HCT116 (cell line): ENCODE results near the gene MINDY4. TPM values are rescaled to one million over a fixed set of nuclear protein-coding genes. Genes with fewer than 3 reads are reported as not detected.

Experiments
- ATAC-seq: fragments of 200-7000 bp; cut with Tn5 transposase; 2 replicates; pipeline ENCODE4 v1.9.1; 2020; ENCODE audit warnings: mild to moderate bottlenecking, moderate library complexity
- BruUV-seq: library from RNA; stranded (reverse); fragments of 400-500 nt; replicated peaks from 2 replicates; lab custom pipeline; 2021; lab: Mats Ljungman, UMichigan
- CTCF ChIA-PET: fragments of 300-600 bp; sonication (Branson Sonifier 250); formaldehyde crosslinking; loops from one replicate; lab custom pipeline; 2021; ENCODE audit warnings: antibody characterized with exemption; lab: Charles Lee
- POLR2A ChIA-PET: fragments of 300-600, 350-600 bp; sonication (Branson Sonifier 250); formaldehyde crosslinking; loops from one replicate; lab custom pipeline; 2021; ENCODE audit warnings: antibody characterized with exemption; lab: Charles Lee
- RAD21 ChIA-PET, 2 experiments: fragments of 300-600 bp; sonication (Branson Sonifier 250); formaldehyde crosslinking; loops; one replicate each; lab custom pipeline; 2023; ENCODE audit warnings: low total read pairs in 2 of 2; ENCODE audit not compliant: uncharacterized antibody in 2 of 2, unreplicated experiment in 2 of 2, low non-redundant PET in 1 of 2; lab: Charles Lee
- DNase-seq: peaks from one replicate; pipeline ENCODE4 v3.0.0-alpha.2; 2010; ENCODE audit warnings: low read depth, low spot score
- H2AFZ ChIP-seq: fragments of 200-600 bp; shearing (Covaris generic), sonication (generic); 2 replicates; pipeline ENCODE4 v1.6.1; 2017; ENCODE audit warnings: low read depth, mixed run types, mixed read lengths, antibody characterized with exemption, low read length; ENCODE audit not compliant: poor library complexity, severe bottlenecking
- H3K27ac ChIP-seq: 2 replicates; pipeline ENCODE4 v1.5.1; 2012; ENCODE audit warnings: low read depth, low read length
- H3K27me3 ChIP-seq: fragments of 200-600 bp; sonication (generic); 2 replicates; pipeline ENCODE4 v1.6.1; 2016; ENCODE audit warnings: mixed run types, low read length, mixed read lengths; ENCODE audit not compliant: insufficient read depth
- H3K36me3 ChIP-seq, 2 experiments: fragments of 200-500 bp in 1 of 2; fragments of 200-600 bp in 1 of 2; sonication (Bioruptor generic) in 1 of 2; sonication (generic) in 1 of 2; 2 replicates each; pipeline versions ENCODE4 v1.5.1 to v1.6.1; 2014 to 2016; ENCODE audit warnings: low read length in 2 of 2, inconsistent platforms in 1 of 2, mixed read lengths in 1 of 2, mixed run types in 1 of 2; ENCODE audit not compliant: insufficient read depth in 2 of 2, control insufficient read depth in 1 of 2
- H3K4me1 ChIP-seq, 2 experiments: fragments of 200-600 bp in 1 of 2; sonication (generic) in 1 of 2; 2 replicates each; pipeline versions ENCODE4 v1.5.1 to v1.6.1; 2012 to 2017; ENCODE audit warnings: low read length in 2 of 2, inconsistent platforms in 1 of 2, mild to moderate bottlenecking in 1 of 2, mixed read lengths in 1 of 2, mixed run types in 1 of 2, moderate library complexity in 1 of 2; ENCODE audit not compliant: insufficient read depth in 2 of 2, control insufficient read depth in 1 of 2
- H3K4me2 ChIP-seq: fragments of 200-600 bp; sonication (generic); 2 replicates; pipeline ENCODE4 v1.6.1; 2017; ENCODE audit warnings: mixed run types, low read length, mixed read lengths
- H3K4me3 ChIP-seq, 2 experiments: fragments of 200-600 bp in 1 of 2; sonication (generic) in 1 of 2; replicated peaks in 1 of 2; 2 replicates each; pipeline ENCODE4 v1.5.1; 2011 to 2016; ENCODE audit warnings: low read length in 2 of 2, control low read depth in 1 of 2, low read depth in 1 of 2, mild to moderate bottlenecking in 1 of 2, mixed read lengths in 1 of 2, mixed run types in 1 of 2
- H3K79me2 ChIP-seq: fragments of 200-600 bp; sonication (generic); 2 replicates; pipeline ENCODE4 v1.6.1; 2017; ENCODE audit warnings: mild to moderate bottlenecking, mixed run types, low read length, moderate library complexity, mixed read lengths; ENCODE audit not compliant: insufficient read depth
- H3K9ac ChIP-seq: fragments of 200-600 bp; sonication (generic); 2 replicates; pipeline ENCODE4 v1.6.1; 2016; ENCODE audit warnings: low read length, mixed read lengths
- H3K9me2 ChIP-seq: fragments of 200-600 bp; sonication (generic), shearing (Covaris generic); 2 replicates; pipeline ENCODE4 v1.6.1; 2017; ENCODE audit warnings: mixed run types, mild to moderate bottlenecking, moderate library complexity; ENCODE audit not compliant: insufficient read depth
- H3K9me3 ChIP-seq, 2 experiments: fragments of 200-500 bp in 1 of 2; fragments of 200-600 bp in 1 of 2; sonication (Bioruptor generic) in 1 of 2; sonication (generic) in 1 of 2; 2 replicates each; pipeline ENCODE4 v1.6.1; 2014 to 2017; ENCODE audit warnings: low read length in 2 of 2, mixed read lengths in 2 of 2, inconsistent platforms in 1 of 2, low read depth in 1 of 2, mild to moderate bottlenecking in 1 of 2, mixed run types in 1 of 2, moderate library complexity in 1 of 2; ENCODE audit not compliant: control insufficient read depth in 1 of 2, insufficient read depth in 1 of 2
- H4K20me1 ChIP-seq: fragments of 200-600 bp; sonication (generic), shearing (Covaris generic); 2 replicates; pipeline ENCODE4 v1.6.1; 2017; ENCODE audit warnings: mixed run types, mild to moderate bottlenecking, moderate library complexity; ENCODE audit not compliant: insufficient read depth
- ATF3 ChIP-seq: IDR thresholded peaks from 2 replicates; pipeline ENCODE4 v1.6.1; 2012
- CTCF ChIP-seq, 3 experiments: fragments of 200-600 bp in 1 of 3; sonication (generic) in 1 of 3; IDR thresholded peaks in 2 of 3; conservative IDR thresholded peaks in 1 of 3; 2 replicates each; pipeline ENCODE4 v1.5.1; 2012 to 2017; ENCODE audit warnings: low read depth in 2 of 3, low read length in 2 of 3, antibody characterized with exemption in 1 of 3, borderline replicate concordance in 1 of 3, control low read depth in 1 of 3, mild to moderate bottlenecking in 1 of 3, mixed read lengths in 1 of 3, mixed run types in 1 of 3, moderate library complexity in 1 of 3; ENCODE audit not compliant: insufficient read depth in 1 of 3
- EGR1 ChIP-seq: IDR thresholded peaks from 2 replicates; pipeline ENCODE4 v1.6.1; 2012; ENCODE audit warnings: low read depth
- ELF1 ChIP-seq: IDR thresholded peaks from 2 replicates; pipeline ENCODE4 v1.6.1; 2012; ENCODE audit warnings: low read depth, borderline replicate concordance
- EZH2 ChIP-seq: fragments of 200-600 bp; sonication (generic); IDR thresholded peaks from 2 replicates; pipeline ENCODE4 v1.6.1; 2017; ENCODE audit warnings: antibody characterized with exemption, mixed run types
- EZH2phosphoT487 ChIP-seq: fragments of 200-600 bp; IDR thresholded peaks from 2 replicates; pipeline ENCODE4 v1.6.1; 2018; ENCODE audit warnings: antibody characterized with exemption, borderline replicate concordance
- FOSL1 ChIP-seq: IDR thresholded peaks from 2 replicates; pipeline ENCODE4 v1.6.1; 2012; ENCODE audit warnings: low read depth
- JUND ChIP-seq: IDR thresholded peaks from 2 replicates; pipeline ENCODE4 v1.6.1; 2012
- MAX ChIP-seq: IDR thresholded peaks from 2 replicates; pipeline ENCODE4 v1.6.1; 2012
- POLR2A ChIP-seq: IDR thresholded peaks from 2 replicates; pipeline ENCODE4 v1.7.0; 2011; ENCODE audit warnings: borderline replicate concordance; ENCODE audit not compliant: insufficient read depth, insufficient read length; ENCODE audit errors: extremely low read depth
- POLR2AphosphoS5 ChIP-seq: IDR thresholded peaks from 2 replicates; pipeline ENCODE4 v1.6.1; 2011; ENCODE audit warnings: mild to moderate bottlenecking, low read depth, low read length, moderate library complexity
- RAD21 ChIP-seq: IDR thresholded peaks from 2 replicates; pipeline ENCODE4 v1.6.1; 2012; ENCODE audit warnings: low read depth, mild to moderate bottlenecking
- SIN3A ChIP-seq: IDR thresholded peaks from 2 replicates; pipeline ENCODE4 v1.6.1; 2012; ENCODE audit warnings: low read depth
- SP1 ChIP-seq: IDR thresholded peaks from 2 replicates; pipeline ENCODE4 v1.6.1; 2012; ENCODE audit warnings: low read depth
- SRF ChIP-seq: IDR thresholded peaks from 2 replicates; pipeline ENCODE4 v1.6.1; 2012; ENCODE audit warnings: low read depth
- TCF7L2 ChIP-seq: IDR thresholded peaks from 2 replicates; pipeline ENCODE4 v1.7.0; 2011; ENCODE audit warnings: borderline replicate concordance, inconsistent platforms; ENCODE audit not compliant: insufficient read depth, insufficient read length; ENCODE audit errors: extremely low read depth
- YY1 ChIP-seq: IDR thresholded peaks from 2 replicates; pipeline ENCODE4 v1.6.1; 2011; ENCODE audit warnings: low read length, low read depth, moderate library complexity, mild to moderate bottlenecking; ENCODE audit not compliant: insufficient replicate concordance; ENCODE audit errors: extremely low read depth
- ZBTB33 ChIP-seq: IDR thresholded peaks from 2 replicates; pipeline ENCODE4 v1.6.1; 2011; ENCODE audit warnings: mild to moderate bottlenecking, low read length, moderate library complexity; ENCODE audit not compliant: insufficient replicate concordance; ENCODE audit errors: extremely low read depth
- ZFX ChIP-seq: fragments of 450-650 bp; IDR thresholded peaks from 2 replicates; pipeline ENCODE4 v1.6.1; 2017
- ZNF274 ChIP-seq: fragments of 200-500 bp; sonication (Bioruptor generic); IDR thresholded peaks from 2 replicates; pipeline ENCODE4 v1.6.1; 2014; ENCODE audit warnings: mild to moderate bottlenecking, low read depth, low read length, inconsistent platforms
- intact Hi-C: fragments of 100-400 bp; cut with micrococcal nuclease; formaldehyde crosslinking; loops from 2 replicates; pipeline ENCODE4 v1.10.0; 2022
- total RNA-seq: library from RNA; stranded (reverse); gene quantifications from one replicate; pipeline ENCODE4 v1.2.1, GENCODE V29; 2021; ENCODE audit not compliant: unreplicated experiment

The MINDY4 gene
- total RNA-seq, 1 experiment from 2014 or later = 6.1 TPM

GRCh38 chr7:30899066-30899465 lies 127.8 kb downstream of the MINDY4 start:
- Histone ChIP-seq H3K4me3 (no peak overlapping the region), H2AFZ (no peak overlapping the region), H3K9me2 (no peaks in the 10 kb centered on the region), H4K20me1 (no peaks in the 10 kb centered on the region), H3K4me1 (peaks cover 0 to 3% of the 10 kb centered on the region in 2 experiments; a peak in 1 of 4 replicates), H3K27me3 (no peaks in the 10 kb centered on the region), H3K27ac (no peak overlapping the region), H3K4me2 (no peak overlapping the region), H3K79me2 (no peaks in the 10 kb centered on the region), H3K36me3 (no peaks in the 10 kb centered on the region), H3K9me3 (no peaks in the 10 kb centered on the region), H3K9ac (no peak overlapping the region)
- intact Hi-C loops = no loop called here
- no TSS peak for BruUV-seq
- ChIA-PET CTCF (no interaction called here), POLR2A (no interaction called here), RAD21 (no interaction called here)
- TF ChIP-seq SRF (no peak), EGR1 (no peak), TCF7L2 (no peak), POLR2A (no peak), SIN3A (no peak), POLR2AphosphoS5 (no peak), EZH2phosphoT487 (no peak)
- ATAC-seq = no peak
- no peak for DNase-seq

- Histone ChIP-seq H3K79me2 (no peaks in the 10 kb centered on the region), H3K36me3 (no peaks in the 10 kb centered on the region), H3K9ac (no peak overlapping the region), H4K20me1 (no peaks in the 10 kb centered on the region), H2AFZ (no peak overlapping the region), H3K4me1 (peaks cover 0 to 3% of the 10 kb centered on the region in 2 experiments; a peak in 1 of 4 replicates), H3K27ac (no peak overlapping the region), H3K9me3 (no peaks in the 10 kb centered on the region), H3K9me2 (no peaks in the 10 kb centered on the region), H3K4me3 (no peak overlapping the region), H3K4me2 (no peak overlapping the region), H3K27me3 (no peaks in the 10 kb centered on the region)
- no peak for ATAC-seq
- POLR2A ChIA-PET = no interaction called here
- BruUV-seq = no TSS peak
- intact Hi-C loops = no loop called here
- CTCF ChIA-PET = no interaction called here
- RAD21 ChIA-PET = no interaction called here
- no peak for DNase-seq
- TF ChIP-seq ATF3 (no peak), MAX (no peak), EZH2phosphoT487 (no peak), JUND (no peak), ZBTB33 (no peak), FOSL1 (no peak), CTCF (IDR thresholded peaks at IDR 0.05 in 2 of 3, conservative IDR thresholded peaks at IDR 0.05 in 1 of 3; ENCODE audit: borderline replicate concordance in 1 of 3, insufficient read depth in 1 of 3, low read depth in 2 of 3, low read length in 2 of 3) (no peak), EZH2 (no peak), SP1 (no peak), RAD21 (no peak), YY1 (no peak), POLR2A (no peak), ELF1 (no peak), ZFX (no peak), ZNF274 (no peak)
Measured at GRCh38 chr7:30899630-30900029, 128.4 kb downstream of the MINDY4 start.
